CD4-positive, CD25-positive, alpha-beta regulatory T cell (primary cell): ENCODE data around the gene PRLR. TPM values are rescaled to one million over a fixed set of nuclear protein-coding genes. Genes with fewer than 3 reads are reported as not detected.

ENCODE experiments used
- ATAC-seq, 2 donors: fragments of 150-1000 bp; cut with Tn5 transposase; one replicate each; pipeline ENCODE4 v1.10.0; 2021; ENCODE audit warnings: low read depth in 2 of 2, moderate number of reproducible peaks in 2 of 2, moderate library complexity in 1 of 2
- DNase-seq, 3 donors: peaks; one replicate each; pipeline versions ENCODE4 v3.0.0 to v3.0.0-alpha.2; 2012 to 2022; ENCODE audit warnings: mixed read lengths in 1 of 3
- H3K27ac ChIP-seq: one replicate; pipeline ENCODE4 v1.7.0; 2013; ENCODE audit warnings: mild to moderate bottlenecking, low read length; ENCODE audit not compliant: insufficient read depth, poor library complexity, severe bottlenecking
- H3K27me3 ChIP-seq: one replicate; pipeline ENCODE4 v1.7.0; 2013; ENCODE audit warnings: low read length; ENCODE audit not compliant: control insufficient read depth, insufficient read depth
- H3K36me3 ChIP-seq: one replicate; pipeline ENCODE4 v1.7.0; 2013; ENCODE audit warnings: mild to moderate bottlenecking, low read length, moderate library complexity; ENCODE audit not compliant: control insufficient read depth, insufficient read depth
- H3K4me1 ChIP-seq: 2 replicates; pipeline ENCODE4 v1.7.0; 2013; ENCODE audit warnings: mild to moderate bottlenecking, low read length; ENCODE audit not compliant: insufficient read depth, control insufficient read depth, poor library complexity, severe bottlenecking
- H3K4me3 ChIP-seq: one replicate; pipeline ENCODE4 v1.7.0; 2013; ENCODE audit warnings: low read depth, mild to moderate bottlenecking, low read length, moderate library complexity
- H3K9me3 ChIP-seq, 2 experiments: 1 replicate in 1 of 2; 2 replicates in 1 of 2; pipeline ENCODE4 v1.7.0; 2013; ENCODE audit warnings: low read length in 2 of 2, mild to moderate bottlenecking in 1 of 2, moderate library complexity in 1 of 2; ENCODE audit not compliant: control insufficient read depth in 2 of 2
- H3K27ac Mint-ChIP-seq, 3 donors: one replicate each; pipeline ENCODE4 v1.8.0; 2020 to 2022; ENCODE audit warnings: mild to moderate bottlenecking in 3 of 3, mixed read lengths in 3 of 3, moderate library complexity in 2 of 3
- H3K27me3 Mint-ChIP-seq: one replicate; pipeline ENCODE4 v1.8.0; 2022; ENCODE audit warnings: mild to moderate bottlenecking, mixed read lengths
- H3K36me3 Mint-ChIP-seq: one replicate; pipeline ENCODE4 v1.8.0; 2020; ENCODE audit warnings: mixed read lengths
- H3K4me1 Mint-ChIP-seq, 4 donors: one replicate each; pipeline ENCODE4 v1.8.0; 2020 to 2022; ENCODE audit warnings: mixed read lengths in 4 of 4, mild to moderate bottlenecking in 1 of 4
- H3K4me3 Mint-ChIP-seq, 4 donors: one replicate each; pipeline ENCODE4 v1.8.0; 2020 to 2022; ENCODE audit warnings: mild to moderate bottlenecking in 4 of 4, mixed read lengths in 4 of 4, moderate library complexity in 3 of 4
- H3K9me3 Mint-ChIP-seq, 7 donors: one replicate each; pipeline ENCODE4 v1.8.0; 2020 to 2022; ENCODE audit warnings: mixed read lengths in 7 of 7, mild to moderate bottlenecking in 3 of 7, moderate library complexity in 2 of 7
- polyA plus RNA-seq, 4 donors: library from polyadenylated mRNA; unstranded; fragments of 300-500 nt; fragmentation: Illumina TruSeq; gene quantifications; one replicate each; pipeline ENCODE4 v1.2.3, GENCODE V29; 2021
- total RNA-seq: library from RNA; stranded (reverse); gene quantifications from one replicate; pipeline ENCODE4 v1.2.3, GENCODE V29; 2022

The PRLR gene
- total and polyA plus RNA-seq, 5 donors from 2014 or later = not detected

DNA sequence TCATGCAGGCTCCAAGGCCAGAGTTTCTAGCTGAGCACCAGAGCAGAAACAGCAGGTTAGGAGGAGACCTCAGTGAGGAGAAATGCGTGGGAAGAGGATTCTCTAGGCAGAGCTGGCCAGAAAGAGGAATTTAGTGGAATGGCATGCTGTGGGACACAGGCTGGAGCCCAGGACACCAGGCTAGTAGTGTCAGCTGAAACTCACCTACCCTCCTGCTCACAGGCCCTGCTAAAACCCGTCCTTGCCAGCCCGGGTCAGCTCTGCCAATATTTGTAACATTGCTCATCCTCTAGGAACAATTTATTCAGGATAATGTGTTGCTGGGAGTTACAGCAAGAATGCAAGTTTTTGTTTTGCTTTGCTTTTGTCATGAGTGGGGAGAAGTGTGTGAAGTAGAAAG is 142.3 kb downstream of the PRLR start:
- Mint-ChIP-seq H3K4me3 (no peak overlapping the region), H3K9me3 (peaks cover 0 to 2% (median 0%) of the 10 kb centered on the region in 7 donors), H3K4me1 (no peaks in the 10 kb centered on the region), H3K36me3 (no peaks in the 10 kb centered on the region), H3K27ac (no peak overlapping the region), H3K27me3 (peaks cover 14% of the 10 kb centered on the region)
- H3K27ac ChIP-seq = no peak overlapping the region
- no peak for ATAC-seq
- no peak for DNase-seq
- H3K27me3 ChIP-seq = no peaks in the 10 kb centered on the region
- H3K36me3 ChIP-seq = no peaks in the 10 kb centered on the region
- no peak overlapping the region for H3K4me3 ChIP-seq
- H3K9me3 ChIP-seq = no peaks in the 10 kb centered on the region
- H3K4me1 ChIP-seq = no peaks in the 10 kb centered on the region

DNA sequence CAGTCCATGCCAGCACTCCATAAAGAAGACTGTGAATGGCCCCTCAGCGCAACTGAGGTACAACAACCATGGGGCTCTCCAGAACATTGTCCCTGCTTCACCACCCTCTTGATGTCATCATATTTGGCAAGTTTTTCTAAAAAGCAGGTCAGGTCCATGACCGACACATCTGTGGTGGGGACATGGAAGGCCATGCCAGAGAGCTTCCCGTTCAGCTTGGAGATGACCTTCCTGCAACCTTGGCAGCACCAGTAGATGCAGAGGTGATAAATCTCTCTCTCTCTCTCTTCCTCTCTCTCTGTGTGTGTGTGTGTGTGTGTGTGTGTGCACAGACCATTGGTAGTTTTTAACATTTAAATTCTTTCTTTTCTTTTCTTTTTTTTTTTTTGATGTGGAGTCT is 147.1 kb downstream of the PRLR start:
- Mint-ChIP-seq H3K4me3 (no peak overlapping the region), H3K9me3 (peaks cover 0 to 2% (median 0%) of the 10 kb centered on the region in 7 donors), H3K27me3 (peaks cover 11% of the 10 kb centered on the region), H3K27ac (no peak overlapping the region), H3K4me1 (no peaks in the 10 kb centered on the region), H3K36me3 (no peaks in the 10 kb centered on the region)
- Histone ChIP-seq H3K9me3 (no peaks in the 10 kb centered on the region), H3K36me3 (no peaks in the 10 kb centered on the region), H3K4me1 (no peaks in the 10 kb centered on the region), H3K27ac (no peak overlapping the region), H3K4me3 (no peak overlapping the region), H3K27me3 (no peaks in the 10 kb centered on the region)
- no peak for DNase-seq
- ATAC-seq = no peak

DNA sequence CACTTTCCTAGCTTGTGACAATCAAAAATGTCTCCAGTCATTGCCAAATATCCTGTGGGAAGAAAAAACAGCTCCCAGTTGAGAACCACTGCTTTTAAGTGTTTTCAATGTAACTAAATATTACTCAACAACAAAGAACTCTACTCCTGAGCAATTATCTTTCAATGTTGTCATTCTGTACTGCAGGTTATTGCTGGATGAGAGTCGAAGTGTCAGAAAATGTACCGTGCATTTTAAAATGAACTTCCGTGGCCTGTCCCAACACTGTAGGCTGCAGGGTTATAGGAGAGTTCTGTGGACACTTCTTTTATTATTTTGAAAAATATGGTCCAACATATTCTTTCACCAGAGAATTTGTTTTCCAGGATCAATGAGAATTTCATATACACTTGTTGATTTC is 147.8 kb downstream of the PRLR start:
- no peak overlapping the region for H3K4me3 ChIP-seq
- H3K27ac ChIP-seq = no peak overlapping the region
- ATAC-seq = no peak
- no peaks in the 10 kb centered on the region for H3K9me3 ChIP-seq
- no peak for DNase-seq
- Mint-ChIP-seq H3K27ac (no peak overlapping the region), H3K9me3 (peaks cover 0 to 8% (median 0%) of the 10 kb centered on the region in 7 donors), H3K4me1 (no peaks in the 10 kb centered on the region), H3K27me3 (peaks cover 11% of the 10 kb centered on the region), H3K36me3 (no peaks in the 10 kb centered on the region), H3K4me3 (no peak overlapping the region)
- H3K36me3 ChIP-seq = no peaks in the 10 kb centered on the region
- no peaks in the 10 kb centered on the region for H3K4me1 ChIP-seq
- H3K27me3 ChIP-seq = no peaks in the 10 kb centered on the region

DNA sequence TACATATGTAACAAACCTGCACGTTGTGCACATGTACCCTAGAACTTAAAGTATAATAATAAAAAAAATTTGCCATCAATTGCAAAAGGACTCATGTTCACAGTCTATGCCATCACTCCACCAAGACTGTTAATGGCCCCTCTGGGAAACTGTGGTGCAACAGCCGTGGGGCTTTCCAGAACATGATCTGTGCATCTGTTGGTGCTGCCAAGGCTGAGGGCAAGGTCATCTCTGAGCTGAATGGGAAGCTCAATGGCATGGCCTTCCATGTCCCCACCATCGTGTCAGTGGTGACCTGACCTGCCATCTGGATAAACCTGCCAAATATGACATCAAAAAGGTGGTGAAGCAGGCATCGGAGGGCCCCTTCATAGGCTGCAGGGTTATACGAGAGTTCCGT is 149.2 kb downstream of the PRLR start:
- DNase-seq (no peak), ATAC-seq (no peak)
- no peaks in the 10 kb centered on the region for H3K36me3 ChIP-seq
- no peaks in the 10 kb centered on the region for H3K9me3 ChIP-seq
- no peak overlapping the region for H3K27ac ChIP-seq
- Mint-ChIP-seq H3K27ac (no peak overlapping the region), H3K9me3 (peaks cover 0 to 8% (median 0%) of the 10 kb centered on the region in 7 donors), H3K4me1 (no peaks in the 10 kb centered on the region), H3K4me3 (no peak overlapping the region), H3K27me3 (peaks cover 10% of the 10 kb centered on the region), H3K36me3 (no peaks in the 10 kb centered on the region)
- no peak overlapping the region for H3K4me3 ChIP-seq
- no peaks in the 10 kb centered on the region for H3K4me1 ChIP-seq
- no peaks in the 10 kb centered on the region for H3K27me3 ChIP-seq

DNA sequence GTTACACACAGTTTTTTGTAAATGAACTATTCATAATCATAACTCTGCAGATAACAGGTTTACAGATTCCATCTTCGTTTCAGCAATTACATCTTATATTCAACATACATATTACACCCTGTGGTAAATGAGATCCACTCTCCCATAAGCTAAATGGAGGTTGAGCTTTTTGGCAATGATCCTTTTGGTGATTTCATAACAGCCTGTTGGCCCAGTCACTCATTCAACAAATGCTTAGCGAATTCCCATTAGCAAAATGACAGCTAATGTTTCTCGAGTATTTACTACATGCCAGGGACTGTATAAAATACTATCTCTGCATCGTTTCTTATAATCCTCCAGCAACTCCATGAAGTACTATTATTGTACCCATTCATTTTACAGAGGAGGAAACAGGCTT is 157.1 kb downstream of the PRLR start:
- no peak overlapping the region for H3K4me3 ChIP-seq
- peaks cover 5% of the 10 kb centered on the region for H3K27me3 Mint-ChIP-seq
- H3K4me1 Mint-ChIP-seq = no peaks in the 10 kb centered on the region
- no peaks in the 10 kb centered on the region for H3K4me1 ChIP-seq
- H3K9me3 Mint-ChIP-seq = peaks cover 0 to 6% (median 4%) of the 10 kb centered on the region in 7 donors
- H3K27me3 ChIP-seq = no peaks in the 10 kb centered on the region
- no peaks in the 10 kb centered on the region for H3K36me3 Mint-ChIP-seq
- H3K4me3 Mint-ChIP-seq = no peak overlapping the region
- DNase-seq = no peak
- H3K27ac Mint-ChIP-seq = no peak overlapping the region
- no peaks in the 10 kb centered on the region for H3K9me3 ChIP-seq
- no peak for ATAC-seq
- no peaks in the 10 kb centered on the region for H3K36me3 ChIP-seq
- H3K27ac ChIP-seq = no peak overlapping the region

DNA sequence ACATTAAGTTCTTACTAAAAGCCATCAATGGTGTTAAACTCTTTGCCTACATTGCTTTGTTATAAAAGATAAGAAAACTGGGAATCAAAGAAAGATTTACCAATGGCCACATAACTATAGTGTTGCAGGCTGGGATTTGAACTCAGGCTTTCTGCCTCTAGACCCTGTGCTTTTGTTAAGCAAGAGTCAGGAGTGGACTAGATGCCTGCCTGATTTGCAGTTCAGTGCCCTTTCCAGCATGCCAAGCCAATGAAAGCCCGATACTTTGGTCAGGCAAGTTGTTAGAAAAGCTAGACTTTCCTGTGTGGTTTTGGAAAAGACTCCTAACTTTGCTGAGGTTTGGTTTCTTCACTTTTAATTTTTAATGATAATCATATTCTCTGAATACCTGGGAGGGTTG is 161.1 kb downstream of the PRLR start:
- no peaks in the 10 kb centered on the region for H3K36me3 Mint-ChIP-seq
- H3K27ac ChIP-seq = no peak overlapping the region
- H3K4me3 ChIP-seq = no peak overlapping the region
- H3K27me3 Mint-ChIP-seq = peaks cover 5% of the 10 kb centered on the region
- H3K9me3 ChIP-seq = no peaks in the 10 kb centered on the region
- DNase-seq (no peak), ATAC-seq (no peak)
- H3K9me3 Mint-ChIP-seq = peaks cover 0 to 4% (median 2%) of the 10 kb centered on the region in 7 donors
- no peak overlapping the region for H3K4me3 Mint-ChIP-seq
- no peaks in the 10 kb centered on the region for H3K27me3 ChIP-seq
- H3K36me3 ChIP-seq = no peaks in the 10 kb centered on the region
- H3K27ac Mint-ChIP-seq = no peak overlapping the region
- H3K4me1 Mint-ChIP-seq = no peaks in the 10 kb centered on the region
- no peaks in the 10 kb centered on the region for H3K4me1 ChIP-seq

DNA sequence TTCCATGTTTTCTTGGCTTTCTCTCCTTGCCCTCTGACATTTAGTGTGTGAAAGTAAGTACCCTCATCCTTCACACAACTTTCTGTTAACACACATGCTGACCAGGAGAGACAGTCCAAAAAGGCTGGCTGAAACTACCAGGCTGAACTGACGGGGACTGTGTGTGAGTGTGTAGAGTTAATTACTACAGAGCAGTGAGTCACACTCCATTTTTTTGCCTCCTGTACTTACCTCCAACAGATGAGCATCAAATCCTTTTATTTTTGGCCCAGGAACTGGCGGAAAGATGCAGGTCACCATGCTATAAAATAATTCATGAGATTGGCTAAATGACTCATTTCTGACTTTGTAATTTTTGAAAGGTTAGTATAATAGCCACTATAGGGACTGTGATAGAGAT is 162.3 kb downstream of the PRLR start:
- H3K27me3 Mint-ChIP-seq = peaks cover 5% of the 10 kb centered on the region
- Histone ChIP-seq H3K9me3 (no peaks in the 10 kb centered on the region), H3K36me3 (no peaks in the 10 kb centered on the region), H3K27ac (no peak overlapping the region), H3K4me1 (no peaks in the 10 kb centered on the region), H3K4me3 (no peak overlapping the region), H3K27me3 (no peaks in the 10 kb centered on the region)
- H3K9me3 Mint-ChIP-seq = peaks cover 0 to 2% (median 0%) of the 10 kb centered on the region in 7 donors
- no peak overlapping the region for H3K27ac Mint-ChIP-seq
- DNase-seq = no peak
- H3K4me3 Mint-ChIP-seq = no peak overlapping the region
- ATAC-seq = no peak
- no peaks in the 10 kb centered on the region for H3K36me3 Mint-ChIP-seq
- H3K4me1 Mint-ChIP-seq = no peaks in the 10 kb centered on the region

DNA sequence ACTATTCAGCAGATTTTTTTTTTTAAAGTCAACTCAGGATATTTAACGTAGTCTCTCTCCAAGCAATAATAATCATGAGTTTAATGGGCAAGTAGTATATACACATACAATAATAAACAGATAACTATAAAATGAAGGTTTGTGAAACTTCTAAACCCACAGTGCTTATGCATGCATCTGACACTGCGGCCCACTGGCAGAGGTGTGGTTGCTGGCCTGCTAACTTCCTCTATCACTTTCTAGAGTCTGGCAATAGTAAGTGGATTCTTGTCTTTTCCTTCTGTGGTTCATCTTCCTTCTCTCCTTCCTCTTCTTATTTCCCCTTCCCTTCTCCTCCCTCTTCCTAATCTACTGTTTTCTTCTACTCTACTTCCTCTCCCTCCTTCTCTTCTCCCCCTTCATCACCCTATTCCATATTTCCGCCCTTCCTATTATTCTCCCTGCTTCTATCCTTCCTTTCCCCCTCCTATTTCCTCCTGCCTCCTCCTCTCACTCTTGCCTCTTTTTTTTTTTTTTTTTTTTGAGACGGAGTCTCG is 164.0 kb downstream of the PRLR start:
- DNase-seq (no peak), ATAC-seq (no peak)
- H3K4me3 Mint-ChIP-seq = no peak overlapping the region
- no peaks in the 10 kb centered on the region for H3K36me3 Mint-ChIP-seq
- H3K27ac Mint-ChIP-seq = no peak overlapping the region
- peaks cover 5% of the 10 kb centered on the region for H3K27me3 Mint-ChIP-seq
- H3K4me1 ChIP-seq = no peaks in the 10 kb centered on the region
- H3K4me1 Mint-ChIP-seq = no peaks in the 10 kb centered on the region
- no peaks in the 10 kb centered on the region for H3K36me3 ChIP-seq
- peaks cover 0 to 2% (median 0%) of the 10 kb centered on the region in 7 donors for H3K9me3 Mint-ChIP-seq
- no peaks in the 10 kb centered on the region for H3K27me3 ChIP-seq
- no peaks in the 10 kb centered on the region for H3K9me3 ChIP-seq
- H3K4me3 ChIP-seq = no peak overlapping the region
- no peak overlapping the region for H3K27ac ChIP-seq
